Stimulated activated CD4-positive, alpha-beta T cell treated with anti-CD3 and anti-CD28 coated beads, Interleukin-12 subunit alpha, Interleukin-12 subunit beta, amount 100 ng/mL, for 24 hours (primary cell): ENCODE measurements around the gene NACAD.
A peak's percentile ranks its signal among the peaks of the same experiment; 100 is the strongest.

ENCODE experiments used
- DNase-seq, 2 experiments: peaks; one replicate each; pipeline ENCODE4 v3.0.0-alpha.2; 2020; ENCODE audit warnings: low read depth in 2 of 2

NACAD gene

GRCh38 chr7:45092100-45092930 lies 3.5 kb upstream of the NACAD start:
- no peak for DNase-seq

- DNase-seq = peak; percentile 38 to 60
Measured at GRCh38 chr7:45089341-45089891, 647 bp upstream of the NACAD start.

DNA sequence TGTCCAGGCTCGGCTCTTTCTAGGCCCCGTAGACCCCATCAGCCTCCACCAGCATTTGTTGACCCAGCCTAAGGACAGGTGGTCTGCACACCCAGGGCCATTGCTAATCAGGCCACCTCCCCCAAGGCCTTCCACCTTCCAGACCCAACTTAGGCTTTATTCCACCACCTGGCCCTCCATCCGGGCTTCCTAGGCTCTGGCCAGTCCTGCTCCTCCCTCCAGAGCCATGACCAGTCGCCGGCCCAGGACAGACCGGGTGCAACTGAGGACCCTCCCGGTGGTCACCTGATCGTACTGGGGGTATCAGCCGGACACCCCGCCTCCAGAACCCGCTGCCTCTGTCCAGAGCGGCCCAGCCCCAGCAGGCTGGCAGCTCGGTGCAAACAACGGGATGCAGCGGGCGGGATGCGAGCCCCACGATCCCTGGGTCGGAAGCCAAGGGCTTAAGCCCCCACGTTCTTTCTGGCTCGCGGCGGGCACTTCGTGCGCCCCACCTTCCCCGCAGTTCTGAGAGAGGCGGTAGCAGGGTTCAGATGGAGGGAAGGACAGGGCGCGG lies 545 bp downstream of the NACAD start:
- DNase-seq = no peak

DNA sequence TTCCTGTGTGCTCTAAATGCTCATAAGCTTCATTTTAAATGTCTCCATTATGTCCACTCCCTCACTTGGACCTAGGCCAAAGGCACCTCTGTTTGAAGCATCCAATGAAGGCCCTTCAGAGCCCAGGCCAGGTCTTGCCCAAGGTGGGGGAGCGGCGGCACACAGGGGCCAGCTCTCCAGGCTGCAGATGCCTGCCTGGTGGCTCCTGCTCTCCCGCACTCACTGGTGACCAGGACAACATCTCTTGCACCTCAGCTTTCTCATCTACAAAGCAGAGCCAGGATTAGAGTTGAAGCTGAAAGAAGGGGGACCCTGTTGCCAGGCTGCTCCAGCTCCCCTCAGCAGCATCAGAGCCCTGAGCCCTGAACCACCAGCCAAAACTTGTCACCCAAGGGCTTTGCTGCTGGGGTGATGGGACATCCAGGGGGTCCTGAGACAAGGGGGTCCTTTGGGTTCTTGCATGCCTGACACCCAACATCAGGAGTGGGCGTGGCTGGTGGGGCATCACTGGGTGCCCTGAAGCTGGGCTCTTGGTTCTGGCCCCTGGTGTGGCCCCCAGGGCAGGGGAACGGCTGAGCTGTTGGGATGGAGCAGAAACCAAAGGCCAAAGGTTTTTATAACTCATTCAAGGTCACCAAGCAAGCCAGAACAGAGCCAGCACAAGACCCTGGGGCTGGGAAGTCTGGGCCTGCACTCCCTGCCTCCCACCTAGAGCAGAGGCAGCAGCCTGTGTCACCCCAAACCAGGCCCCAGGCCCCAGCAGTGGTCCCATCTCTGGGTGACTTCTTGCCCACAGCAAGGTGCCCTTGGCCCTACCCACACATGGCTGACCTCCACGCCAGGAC lies 1.2 kb downstream of the NACAD start:
- DNase-seq = no peak

- no peak for DNase-seq
Measured at GRCh38 chr7:45086331-45087065, 2.3 kb downstream of the NACAD start.

DNA sequence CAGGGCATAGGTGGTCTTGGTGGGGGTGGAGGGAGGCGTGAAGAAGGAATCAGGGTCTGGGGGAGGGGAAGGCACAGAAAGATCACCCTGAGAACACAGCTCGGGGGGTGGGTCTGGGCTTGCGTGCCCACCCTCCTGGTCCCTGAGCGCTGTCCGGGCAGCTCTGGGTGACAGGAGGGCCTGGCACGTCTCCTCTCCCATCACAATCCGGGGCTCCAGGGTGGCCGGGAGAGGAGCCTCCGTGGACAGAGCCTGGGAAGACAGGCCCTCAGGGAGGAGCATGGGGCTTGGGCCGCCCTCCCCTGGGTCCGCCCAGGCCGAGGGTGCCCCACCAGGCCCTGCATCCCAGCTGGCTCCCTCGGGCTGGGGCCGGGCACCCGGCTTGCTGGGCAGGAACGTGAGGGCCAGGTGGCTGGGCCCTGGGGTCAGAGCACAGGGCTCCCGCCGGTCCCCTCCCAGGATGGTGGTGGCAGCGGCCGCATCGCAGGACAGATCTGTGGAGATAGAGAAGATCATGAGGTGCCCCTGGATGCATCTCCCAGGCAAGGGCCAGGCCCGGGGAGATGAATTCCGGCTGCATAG lies 3.1 kb downstream of the NACAD start:
- DNase-seq = no peak

- no peak for DNase-seq
Measured at GRCh38 chr7:45084901-45085618, 3.7 kb downstream of the NACAD start.

- DNase-seq = no peak
Measured at GRCh38 chr7:45084336-45084735, 4.4 kb downstream of the NACAD start.

DNA sequence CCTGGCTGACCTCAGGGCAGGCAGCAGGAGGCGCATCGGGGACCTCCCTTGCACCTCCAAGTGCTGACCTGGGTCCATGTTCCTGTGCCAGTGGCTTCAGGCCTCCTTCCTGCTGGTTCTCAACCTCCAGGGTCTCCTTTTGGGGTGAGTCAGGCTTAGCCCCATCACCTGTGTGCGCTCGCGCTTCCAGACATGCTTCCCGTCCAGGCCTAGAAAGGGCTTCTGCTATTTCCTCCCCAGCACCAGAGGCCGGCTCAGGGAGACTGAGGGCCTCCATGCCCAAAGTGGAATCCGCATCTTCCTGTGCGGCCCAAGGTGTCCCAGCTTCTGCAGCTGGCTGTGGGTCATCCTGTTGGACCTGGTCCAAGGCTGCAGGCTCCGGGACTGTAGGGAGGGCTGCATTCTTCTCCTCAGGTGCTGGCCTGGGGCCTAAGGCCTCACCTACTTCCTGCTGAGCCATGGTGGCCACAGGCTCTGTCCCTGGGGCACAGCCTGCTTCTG lies 5.9 kb downstream of the NACAD start:
- DNase-seq = no peak

- no peak for DNase-seq
Measured at GRCh38 chr7:45082031-45082830, 6.5 kb downstream of the NACAD start.

DNA sequence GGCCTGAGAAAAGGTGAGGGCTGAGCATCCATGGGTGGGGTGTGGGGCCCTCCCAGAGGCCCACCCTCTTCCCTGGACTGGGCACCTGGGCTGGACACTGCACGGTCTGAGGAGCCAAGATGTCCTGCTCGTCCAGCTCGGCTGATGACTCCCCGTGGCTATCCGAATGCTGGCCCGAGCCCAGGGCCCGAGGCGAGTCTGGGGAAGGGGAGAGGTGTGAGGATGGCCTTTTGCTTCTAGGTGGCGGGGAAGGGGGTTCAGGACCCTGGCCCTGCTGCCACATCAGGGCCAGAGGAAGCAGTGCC lies 7.1 kb downstream of the NACAD start:
- DNase-seq = no peak

DNA sequence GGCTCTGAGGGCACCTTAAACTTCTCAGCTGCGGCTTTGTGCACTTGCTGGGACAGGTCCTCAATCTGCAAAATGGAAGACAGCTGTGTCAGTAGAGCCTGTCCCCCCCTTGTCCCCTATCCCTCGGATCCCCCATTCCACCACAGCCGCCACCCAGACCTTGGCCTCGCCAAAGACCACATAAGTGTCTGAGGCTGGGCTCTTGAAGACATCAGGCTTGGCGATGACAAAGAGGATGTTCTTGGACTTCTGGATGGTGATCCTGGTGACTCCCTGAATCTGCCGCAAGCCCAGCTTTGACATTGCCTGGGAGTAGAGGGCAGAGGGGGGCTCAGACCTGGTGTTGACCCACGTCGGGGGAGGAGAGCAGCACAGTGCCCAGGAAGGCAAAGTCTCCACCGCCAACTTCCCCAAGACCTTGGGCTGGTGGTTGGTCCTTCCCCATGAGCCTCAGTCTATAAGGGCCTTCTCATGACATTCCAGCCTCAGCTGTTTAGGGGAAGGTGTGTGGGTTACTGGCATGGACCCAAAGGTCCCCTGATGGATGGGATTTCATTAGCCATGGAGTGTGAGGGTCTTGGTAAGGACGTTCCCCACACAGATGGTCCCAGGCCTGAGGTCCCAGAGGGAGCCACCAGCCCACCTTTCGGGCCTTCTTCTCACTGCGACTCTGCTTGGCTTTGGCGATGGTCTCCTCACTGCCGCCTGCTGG lies 7.7 kb downstream of the NACAD start:
- no peak for DNase-seq

DNA sequence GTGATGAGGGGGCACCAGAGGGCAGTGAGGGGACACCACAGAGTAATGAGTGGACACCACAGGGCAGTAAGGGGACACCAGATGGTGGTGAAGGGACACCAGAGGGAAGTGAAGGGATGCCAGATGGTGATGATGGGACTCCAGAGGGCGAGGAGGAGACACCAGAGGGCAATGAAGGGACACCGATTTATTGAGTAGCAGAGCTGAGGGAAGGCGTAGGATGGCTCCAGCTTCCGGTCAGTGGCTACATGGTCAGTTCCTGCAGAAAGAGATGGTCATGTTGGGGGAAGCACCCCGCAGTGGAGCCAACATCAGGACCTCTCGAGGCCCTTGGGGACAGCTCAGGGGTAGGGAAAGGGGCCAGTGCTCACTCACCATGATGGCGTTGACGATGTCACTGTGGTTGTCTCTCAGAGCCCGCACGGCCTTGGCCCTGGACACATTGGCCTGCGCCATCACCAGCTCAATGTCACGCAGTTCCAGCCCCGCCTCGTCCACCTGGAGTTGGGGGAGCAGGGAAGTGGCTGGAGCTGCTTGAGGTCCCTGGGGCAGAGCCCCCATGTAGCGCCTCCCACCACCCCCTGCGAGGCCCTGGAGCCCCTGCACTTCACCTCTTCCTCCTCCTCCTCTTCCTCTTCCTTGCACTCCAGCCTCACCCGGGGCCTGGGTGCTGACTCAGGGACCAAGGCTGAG lies 8.4 kb downstream of the NACAD start:
- DNase-seq = no peak

DNA sequence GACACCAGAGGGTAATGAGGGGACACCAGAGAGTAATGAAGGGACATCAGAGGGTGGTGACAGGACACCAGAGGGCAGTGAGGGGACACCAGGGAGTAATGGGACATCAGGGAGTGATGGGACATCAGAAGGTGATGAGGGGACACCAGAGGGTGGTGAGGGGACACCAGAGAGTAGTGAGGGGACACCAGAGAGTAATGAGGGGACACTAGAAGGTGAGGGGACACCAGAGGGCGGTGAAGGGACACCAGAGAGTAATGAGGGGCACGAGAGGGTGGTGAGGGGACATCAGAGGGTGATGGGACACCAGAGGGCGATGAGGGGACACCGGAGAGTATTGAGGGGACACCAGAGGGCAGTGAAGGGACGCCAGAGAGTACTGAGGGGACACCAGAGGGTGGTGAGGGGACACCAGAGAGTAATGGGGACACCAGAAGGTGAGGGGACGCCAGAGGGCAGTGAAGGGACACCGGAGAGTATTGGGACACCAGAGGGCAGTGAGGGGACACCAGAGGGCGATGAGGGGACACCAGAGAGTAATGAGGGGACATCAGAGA lies 10.6 kb downstream of the NACAD start:
- DNase-seq = no peak

DNA sequence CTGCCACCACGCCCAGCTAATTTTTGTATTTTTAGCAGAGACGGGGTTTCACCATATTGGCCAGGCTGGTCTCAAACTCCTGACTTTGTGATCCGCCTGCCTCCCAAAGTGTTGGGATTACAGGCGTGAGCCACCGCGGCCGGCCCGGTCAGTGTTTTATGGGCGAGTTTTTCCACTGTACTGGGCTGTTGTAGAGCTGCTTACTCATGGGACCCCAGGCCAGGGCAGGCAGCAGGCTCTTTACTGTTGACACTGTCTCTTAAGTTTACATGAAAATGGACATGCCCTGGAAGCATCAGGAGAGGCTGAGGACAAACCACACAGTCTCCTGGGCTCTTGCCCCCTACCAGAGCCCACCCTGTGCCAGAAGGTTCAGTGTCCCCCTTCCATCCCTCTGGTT lies 11.2 kb downstream of the NACAD start:
- DNase-seq = no peak

GRCh38 chr7:45076946-45077345 lies 11.8 kb downstream of the NACAD start:
- no peak for DNase-seq

DNA sequence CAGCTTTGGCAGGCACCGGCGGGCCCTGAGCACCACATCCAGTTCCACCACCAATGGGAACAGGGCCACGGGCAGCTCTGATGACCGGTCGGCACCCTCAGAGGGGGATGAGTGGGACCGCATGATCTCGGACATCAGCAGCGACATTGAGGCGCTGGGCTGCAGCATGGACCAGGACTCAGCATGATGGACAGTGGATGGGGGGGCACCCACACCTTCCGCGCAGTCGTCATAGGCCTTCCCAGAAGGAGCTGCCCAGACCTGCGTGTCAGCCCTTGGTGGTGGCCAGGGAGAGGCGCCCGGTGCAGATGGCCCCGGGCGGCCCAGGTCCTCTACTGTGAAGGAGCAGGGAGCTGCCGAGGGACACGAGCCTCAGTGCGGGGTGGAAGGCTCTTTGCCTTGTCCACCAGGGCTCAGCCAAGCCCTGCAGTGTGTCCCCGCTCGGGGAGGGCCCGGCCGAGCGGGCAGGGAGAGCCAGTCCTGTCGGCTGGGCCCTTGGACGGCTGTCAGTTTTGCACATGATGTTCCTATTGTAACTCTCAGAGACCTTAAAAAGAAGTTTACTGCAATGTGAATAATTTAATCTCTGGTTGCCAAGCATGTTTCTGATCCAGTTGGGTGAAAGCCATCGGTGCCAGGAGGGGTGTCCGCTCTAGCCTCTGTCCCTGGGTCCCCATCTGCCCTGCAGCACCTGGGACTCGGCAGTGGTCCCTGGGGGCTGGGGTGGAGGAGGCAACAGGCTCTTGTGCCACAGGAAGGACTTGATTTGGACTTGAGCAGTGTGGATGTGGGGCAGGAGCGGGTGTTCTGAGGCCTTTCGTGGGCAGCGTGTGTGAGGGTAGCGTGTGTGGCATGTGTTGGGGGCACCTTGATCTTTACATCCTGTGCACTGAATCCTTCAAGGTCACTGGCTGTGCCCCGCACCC lies 12.6 kb downstream of the NACAD start:
- DNase-seq = no peak
